K562 (cell line): ENCODE results near the gene FHDC1. TPM values are rescaled to one million over a fixed set of nuclear protein-coding genes. Genes with fewer than 3 reads are reported as not detected.

Source experiments
- ATAC-seq: fragments of 200-7000 bp; cut with Tn5 transposase; 3 replicates; pipeline ENCODE4 v1.9.1; 2020; ENCODE audit warnings: moderate library complexity
- BruUV-seq: library from RNA; stranded (reverse); fragments of 400-500 nt; replicated peaks from 2 replicates; lab custom pipeline; 2021; lab: Mats Ljungman, UMichigan
- CTCF ChIA-PET: fragments of 300-600 bp; formaldehyde crosslinking; extraction: SDS; loops from one replicate; lab custom pipeline; 2021; ENCODE audit warnings: low intra/inter-chr PET ratio; lab: Yijun Ruan, JAX
- POLR2A ChIA-PET: fragments of 300-600, 350-650 bp; sonication (Branson Sonifier 250); formaldehyde crosslinking; extraction: SDS; loops from one replicate; lab custom pipeline; 2021; ENCODE audit warnings: antibody characterized with exemption, inconsistent platforms; lab: Yijun Ruan, JAX
- DNase-seq, 4 experiments: peaks; one replicate each; pipeline versions ENCODE4 v3.0.0 to v3.0.0-alpha.2; 2011 to 2018; ENCODE audit warnings: low spot score in 3 of 4, mixed read lengths in 3 of 4; ENCODE audit errors: extremely low read depth in 1 of 4
- FAIRE-seq: peaks from 2 replicates; lab custom pipeline; 2011; peaks lifted over from hg19 to GRCh38; lab: Jason Lieb, UNC
- H2AFZ ChIP-seq: 2 replicates; pipeline ENCODE4 v1.6.0; 2011; ENCODE audit warnings: low read depth, low read length, control low read depth, inconsistent platforms
- H3K27ac ChIP-seq: fragments of 200-600 bp; 3 replicates; pipeline ENCODE4 v1.8.0; 2011; ENCODE audit warnings: low read depth, mild to moderate bottlenecking, control low read depth, inconsistent platforms, low read length, moderate library complexity, mixed read lengths; ENCODE audit errors: extremely low read depth
- H3K27me3 ChIP-seq, 2 experiments: fragments of 300-600 bp in 1 of 2; 2 replicates in 1 of 2; 3 replicates in 1 of 2; pipeline versions ENCODE4 v1.6.0 to v1.8.0; 2011; ENCODE audit warnings: inconsistent platforms in 2 of 2, low read length in 2 of 2, mild to moderate bottlenecking in 1 of 2, mixed read lengths in 1 of 2, moderate library complexity in 1 of 2; ENCODE audit not compliant: control insufficient read depth in 2 of 2, insufficient read depth in 2 of 2
- H3K36me3 ChIP-seq: fragments of 300-600 bp; 3 replicates; pipeline ENCODE4 v1.8.0; 2011; ENCODE audit warnings: mild to moderate bottlenecking, low read length, inconsistent platforms; ENCODE audit not compliant: control insufficient read depth, insufficient read depth
- H3K4me1 ChIP-seq, 2 experiments: fragments of 200-600 bp in 1 of 2; replicated peaks in 1 of 2; 2 replicates in 1 of 2; 3 replicates in 1 of 2; pipeline versions ENCODE4 v1.5.1 to v1.8.0; 2011; ENCODE audit warnings: inconsistent platforms in 2 of 2, low read length in 2 of 2, mild to moderate bottlenecking in 1 of 2, mixed read lengths in 1 of 2, moderate library complexity in 1 of 2; ENCODE audit not compliant: control insufficient read depth in 2 of 2, insufficient read depth in 2 of 2
- H3K4me2 ChIP-seq: 2 replicates; pipeline ENCODE4 v1.6.1; 2011; ENCODE audit warnings: low read length, control low read depth, inconsistent platforms, mixed read lengths; ENCODE audit not compliant: insufficient read depth
- H3K4me3 ChIP-seq: fragments of 200-600 bp; sonication (generic), shearing (Covaris generic); 2 replicates; pipeline ENCODE4 v1.5.1; 2016; ENCODE audit warnings: control low read depth, inconsistent platforms
- H3K79me2 ChIP-seq: fragments of 200-600 bp; 3 replicates; pipeline ENCODE4 v1.8.0; 2011; ENCODE audit warnings: low read length, inconsistent platforms; ENCODE audit not compliant: control insufficient read depth, insufficient read depth
- H3K9ac ChIP-seq, 2 experiments: 2 replicates each; pipeline versions ENCODE4 v1.6.0 to v1.6.1; 2011; ENCODE audit warnings: low read depth in 2 of 2, low read length in 2 of 2, control low read depth in 1 of 2, inconsistent platforms in 1 of 2, mild to moderate bottlenecking in 1 of 2, mixed read lengths in 1 of 2; ENCODE audit not compliant: insufficient read depth in 1 of 2
- H3K9me1 ChIP-seq: one replicate; pipeline ENCODE4 v1.6.0; 2011; ENCODE audit warnings: inconsistent platforms, mild to moderate bottlenecking, low read length, moderate library complexity; ENCODE audit not compliant: control insufficient read depth, insufficient read depth
- H3K9me3 ChIP-seq: replicated peaks from 2 replicates; pipeline ENCODE4 v1.5.1; 2011; ENCODE audit warnings: low read depth, low read length, inconsistent platforms; ENCODE audit not compliant: control insufficient read depth, insufficient read depth
- H4K20me1 ChIP-seq: replicated peaks from 2 replicates; pipeline ENCODE4 v1.6.1; 2011; ENCODE audit warnings: low read length, inconsistent platforms, mixed read lengths; ENCODE audit not compliant: control insufficient read depth, insufficient read depth
- CHD2 ChIP-seq: IDR thresholded peaks from 2 replicates; pipeline ENCODE4 v1.6.1; 2011; ENCODE audit warnings: low read depth, low read length
- GABPB1 ChIP-seq: sonication (generic); formaldehyde crosslinking; IDR thresholded peaks from 2 replicates; pipeline ENCODE4 v1.8.0; 2022; ENCODE audit warnings: mild to moderate bottlenecking, missing genetic modification reagents
- GTF3C2 ChIP-seq: IDR thresholded peaks from 3 replicates; pipeline ENCODE4 v1.6.1; 2011; ENCODE audit warnings: borderline replicate concordance, mild to moderate bottlenecking, moderate library complexity; ENCODE audit not compliant: insufficient read length; ENCODE audit errors: extremely low read depth
- HMG20A ChIP-seq: fragments of 450-650 bp; formaldehyde crosslinking; conservative IDR thresholded peaks from 2 replicates; pipeline ENCODE4 v1.4.0; 2020; ENCODE audit warnings: mild to moderate bottlenecking, mixed read lengths
- PTTG1 ChIP-seq: fragments of 450-650 bp; IDR thresholded peaks from 2 replicates; pipeline ENCODE4 v1.6.1; 2016; ENCODE audit warnings: low read depth, mild to moderate bottlenecking, missing genetic modification characterization, missing compliant biosample characterization
- SFPQ ChIP-seq: fragments of 200-400 bp; formaldehyde crosslinking; IDR thresholded peaks from 2 replicates; pipeline ENCODE4 v1.6.1; 2017; ENCODE audit warnings: mild to moderate bottlenecking, low read depth, low read length, moderate library complexity
- ZNF175 ChIP-seq: fragments of 200-800 bp; sonication (Bioruptor generic); IDR thresholded peaks from 2 replicates; pipeline ENCODE4 v1.6.1; 2016; ENCODE audit warnings: low read depth, mild to moderate bottlenecking, missing genetic modification characterization, missing compliant biosample characterization
- WGBS: fragments of 100-300 bp; shearing (Covaris generic); methylation state at CpG from one replicate; pipeline ENCODE4 v1.1.6; 2016; ENCODE audit warnings: low coverage, mixed read lengths; ENCODE audit not compliant: insufficient coverage; ENCODE audit errors: missing lambda C conversion rate; 5-methylcytosine and 5-hydroxymethylcytosine counted together
- in situ Hi-C: fragments of 300-500 bp; cut with MboI; formaldehyde crosslinking; loops from 4 replicates; pipeline ENCODE4 v1.15.0; 2018; ENCODE audit warnings: inconsistent platforms, mixed read lengths
- intact Hi-C: fragments of 100-400 bp; cut with micrococcal nuclease; formaldehyde crosslinking; loops from 2 replicates; pipeline ENCODE4 v1.14.2; 2022
- polyA plus RNA-seq, 8 experiments: library from polyadenylated mRNA; depleted of rRNA in 4 of 8; stranded (reverse) in 5 of 8; unstranded in 3 of 8; fragments of >200 nt; fragmentation: Nextera tagmentation in 2 of 8; fragmentation: Illumina TruSeq in 1 of 8; extraction: Ambion mirVana in 2 of 8; extraction: Trizol in 1 of 8; gene quantifications; 2 replicates each; pipeline versions ENCODE4 v1.2.1 to v1.2.3, GENCODE V29; 2011 to 2014; ENCODE audit warnings: inconsistent platforms in 1 of 8, missing spikeins in 1 of 8
- total RNA-seq, 7 experiments: library from RNA; depleted of rRNA in 6 of 7; stranded (reverse); fragments of >200 nt in 6 of 7; fragmentation: Illumina TruSeq in 2 of 7; extraction: Trizol in 2 of 7; gene quantifications; 2 replicates each; pipeline versions ENCODE4 v1.2.1 to v1.2.3, GENCODE V29; 2011 to 2021; ENCODE audit warnings: low replicate concordance in 1 of 7

FHDC1 gene
- total and polyA plus RNA-seq, 9 of the 15 experiments (the other 6 are each of a cell fraction or from before 2014, with no cell fraction given), result 0.01 to 0.43 (median 0.07) TPM

- ChIA-PET CTCF (no interaction called here), POLR2A (interaction anchor here (1.1 kb wide), 1 partner anchor 14 kb away, joined by 3 read pairs; no protein-coding TSS in a partner anchor)
- no peaks in the 10 kb centered on the region for H3K79me2 ChIP-seq
- no peak overlapping the region for H3K27ac ChIP-seq
- no peak overlapping the region for H3K4me3 ChIP-seq
- no peak overlapping the region for H3K9ac ChIP-seq
- H3K27me3 ChIP-seq, result peaks cover 41 to 78% of the 10 kb centered on the region in 2 experiments
- ATAC-seq, result no peak
- no TSS peak for BruUV-seq
- H3K4me1 ChIP-seq, result peaks cover 0 to 9% of the 10 kb centered on the region in 2 experiments; a peak in 1 of 5 replicates
- no peak for FAIRE-seq
- no peak for TF ChIP-seq CHD2
- no peak for TF ChIP-seq GABPB1 (CRISPR knock-in tag)
- no peak for TF ChIP-seq GTF3C2
- no peak for TF ChIP-seq ZNF175 (CRISPR knock-in tag)
- no peak for TF ChIP-seq HMG20A (CRISPR knock-in tag)
- no peak for TF ChIP-seq SFPQ
- no peak for TF ChIP-seq PTTG1
- H3K4me2 ChIP-seq, result no peak overlapping the region
- intact Hi-C loops (no loop called here), in situ Hi-C loops (no loop called here)
- no peaks in the 10 kb centered on the region for H3K9me1 ChIP-seq
- no peak for DNase-seq
- no peaks in the 10 kb centered on the region for H3K36me3 ChIP-seq
- WGBS, result 4% methylated on average over 9 of the region's 10 CpGs
- H3K9me3 ChIP-seq, result no peaks in the 10 kb centered on the region
- H2AFZ ChIP-seq, result no peak overlapping the region
- no peaks in the 10 kb centered on the region; the same call in 1 of the 2 replicates for H4K20me1 ChIP-seq
Measured at GRCh38 chr4:152979731-152980330, 43.7 kb downstream of the FHDC1 start.
